ENCODE measurements around the gene BLOC1S4.
"Not testable (repeated sequence)": the region's sequence is repeated elsewhere in the genome, so short reads cannot be mapped to it uniquely, and the experiment has no call there.

The BLOC1S4 gene

DNA sequence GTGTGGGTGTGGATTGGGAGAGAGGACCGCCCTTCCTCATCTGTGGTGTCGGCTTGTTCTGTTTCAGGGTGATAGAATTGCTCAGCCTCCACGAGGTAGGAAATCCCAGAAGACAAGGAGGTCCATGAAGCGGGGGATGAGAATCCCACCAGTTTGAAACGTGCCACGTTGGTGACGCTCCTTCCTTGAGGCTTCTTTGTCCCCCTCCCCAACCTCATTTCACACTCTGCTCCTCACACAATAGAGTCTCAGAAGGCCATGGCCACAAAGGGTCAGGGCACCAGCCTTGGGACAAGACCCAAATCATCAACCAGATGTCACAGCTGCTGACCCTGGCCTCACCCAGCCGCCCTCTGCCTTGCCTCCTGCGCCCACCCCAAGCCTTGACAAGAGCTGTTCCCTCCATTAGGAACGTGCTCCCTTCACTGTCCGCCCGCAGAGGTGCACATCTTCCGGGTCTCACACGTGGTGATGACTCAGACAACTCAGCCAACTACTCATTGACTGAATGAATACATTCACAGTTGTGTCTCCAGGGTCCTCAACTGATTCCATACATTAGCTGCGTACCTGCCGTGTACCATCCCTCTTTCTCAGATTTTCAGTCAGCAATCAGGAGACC, 18.3 kb downstream of the BLOC1S4 start:
- no peak for DNase-seq (ENCODE audit: low read depth in 4 of 4, low spot score in 1 of 4)

DNA sequence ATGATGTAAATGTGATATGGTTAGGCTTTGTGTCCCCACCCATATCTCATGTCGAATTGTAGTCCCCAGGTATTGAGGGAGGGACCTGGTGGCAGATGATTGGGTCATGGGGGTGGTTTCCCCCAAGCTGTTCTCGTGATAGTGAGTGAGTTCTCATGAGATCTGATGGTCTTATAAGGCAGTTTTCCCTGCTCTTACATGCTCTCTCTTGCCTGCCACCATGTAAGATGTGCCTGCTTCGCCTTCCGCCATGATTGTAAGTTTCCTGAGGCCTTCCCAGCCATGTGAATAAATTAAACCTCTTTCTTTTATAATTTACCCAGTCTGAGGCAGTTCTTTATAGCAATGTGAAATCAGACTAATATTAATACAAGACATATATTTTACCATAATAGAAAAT, 23.9 kb downstream of the BLOC1S4 start:
- DNase-seq (ENCODE audit: low read depth in 4 of 4, low spot score in 1 of 4), result no peak

DNA sequence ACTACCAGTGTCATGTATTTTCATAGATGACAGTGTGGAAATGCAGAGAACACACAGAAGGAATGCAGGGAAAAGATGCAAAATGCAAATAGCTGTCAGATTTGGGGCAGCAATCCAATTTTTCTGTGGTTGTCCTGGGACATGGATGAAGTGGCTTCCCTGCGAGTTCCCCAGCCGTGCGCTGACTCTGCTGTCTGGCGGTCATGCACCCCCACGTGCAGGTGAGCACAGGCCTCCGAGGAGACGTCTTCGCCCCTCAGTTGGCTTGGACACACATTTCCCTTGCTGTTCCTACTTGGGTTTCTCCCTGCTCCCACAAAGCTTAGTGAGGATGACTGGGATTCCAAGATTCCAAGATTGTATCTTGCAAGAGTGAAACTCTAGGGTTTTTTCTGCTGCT, 24.4 kb downstream of the BLOC1S4 start:
- DNase-seq (ENCODE audit: low read depth in 4 of 4, low spot score in 1 of 4), result no peak

DNA sequence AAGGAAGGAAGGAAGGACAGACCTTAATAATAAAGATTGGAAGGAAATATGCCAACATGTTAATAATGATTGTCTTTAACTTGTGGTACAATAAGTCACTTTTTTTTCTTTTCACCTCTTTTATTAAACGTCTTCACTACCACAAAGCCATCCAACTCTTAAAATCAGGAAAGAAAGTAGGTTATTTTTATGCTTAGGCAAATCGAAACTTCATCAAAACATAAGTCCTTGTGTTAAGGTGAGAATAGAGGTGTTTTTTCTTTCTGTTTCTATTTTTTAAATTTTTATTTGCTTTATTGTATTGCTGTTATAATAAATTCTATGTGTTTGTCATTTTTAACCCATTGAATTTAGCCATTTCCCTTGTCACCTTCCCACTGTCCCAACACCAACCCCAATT, 26.5 kb downstream of the BLOC1S4 start:
- no peak for DNase-seq (ENCODE audit: low read depth in 4 of 4, low spot score in 1 of 4)

DNA sequence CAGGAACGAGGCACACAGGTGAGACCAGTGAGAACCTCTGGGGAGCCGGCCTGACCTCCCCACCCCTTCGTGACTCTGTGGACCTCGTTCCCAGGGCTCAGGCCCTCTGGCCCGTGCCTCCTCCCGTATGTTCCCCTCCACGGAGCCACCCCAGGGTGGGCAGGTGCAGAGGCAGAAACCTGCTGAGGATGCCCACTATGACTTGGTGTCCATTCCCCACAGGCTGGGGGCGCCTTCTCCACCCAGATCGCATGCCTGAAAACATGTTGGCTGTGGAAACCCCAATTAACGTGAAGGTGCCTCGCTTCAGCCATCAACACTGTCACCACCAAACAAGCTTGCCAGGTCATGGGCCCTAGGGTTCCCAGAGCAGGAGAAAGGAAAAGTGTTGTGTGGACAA, 27.0 kb downstream of the BLOC1S4 start:
- no peak for DNase-seq (ENCODE audit: low read depth in 4 of 4, low spot score in 1 of 4)

DNA sequence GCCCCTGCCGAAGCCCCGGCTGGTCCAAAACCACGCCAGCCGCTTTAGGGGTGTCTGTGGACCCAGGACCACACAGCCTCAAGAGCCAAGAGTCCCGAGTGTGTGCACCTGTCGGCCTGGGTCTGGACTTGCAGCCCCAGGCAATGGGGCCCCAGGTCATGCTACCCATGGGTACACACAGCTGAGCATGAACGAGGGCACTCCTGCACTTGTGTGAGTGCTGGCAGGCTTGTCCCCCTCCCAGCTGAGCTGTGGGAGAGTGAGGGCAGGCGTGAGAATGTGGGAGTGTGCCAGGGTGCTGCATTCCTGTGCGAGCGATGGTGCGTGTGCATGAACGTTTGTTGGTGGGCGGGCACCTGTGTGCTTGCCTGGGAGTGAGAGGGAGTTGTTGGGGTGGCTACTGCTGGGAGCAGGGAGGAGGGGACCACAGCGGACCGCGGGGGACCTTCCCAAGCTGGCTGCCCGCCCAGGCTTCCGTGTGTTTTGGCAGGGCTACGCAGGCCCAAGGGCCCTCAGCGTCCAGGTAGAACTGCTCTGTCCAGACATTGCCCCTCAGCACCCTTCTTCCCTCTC, 30.8 kb downstream of the BLOC1S4 start:
- no peak for DNase-seq (ENCODE audit: low read depth in 4 of 4, low spot score in 1 of 4)

DNA sequence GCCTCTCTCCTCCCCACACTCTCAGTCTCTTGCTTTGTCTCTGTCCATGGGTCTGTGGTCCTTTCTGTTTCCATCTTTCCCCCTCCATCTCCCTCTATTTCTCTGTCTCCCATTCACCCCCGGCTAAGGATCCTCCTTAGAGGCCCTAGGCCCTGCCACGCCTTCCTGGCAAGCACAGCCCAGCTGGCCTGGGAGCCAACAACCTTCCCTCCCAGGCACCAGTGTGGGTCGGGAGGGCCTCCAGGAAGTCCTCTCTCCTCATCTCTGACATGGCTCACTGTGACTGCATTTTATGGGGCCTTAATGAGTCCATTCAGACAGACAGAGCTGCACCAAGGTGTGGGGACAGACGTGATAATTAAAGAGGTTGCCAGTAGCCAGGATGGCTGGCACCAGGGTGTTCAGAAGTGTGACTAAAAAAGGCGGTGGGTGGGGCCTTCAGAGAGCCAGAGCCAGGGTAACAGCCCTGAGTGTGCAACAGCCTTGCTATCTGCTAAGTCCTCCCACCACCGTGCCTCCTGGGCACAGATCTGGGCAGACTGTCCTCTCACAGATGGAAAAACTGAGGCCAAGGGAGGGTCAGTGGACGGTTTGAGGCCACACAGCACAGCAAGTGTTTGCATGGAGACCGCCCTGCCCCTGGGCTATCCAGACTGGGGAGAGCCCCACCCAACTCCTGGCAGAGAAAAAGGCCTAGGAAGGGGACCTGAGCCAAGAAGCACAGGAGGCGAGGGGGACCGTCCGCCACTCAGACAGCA, 31.5 kb downstream of the BLOC1S4 start:
- no peak for DNase-seq (ENCODE audit: low read depth in 4 of 4, low spot score in 1 of 4)

DNA sequence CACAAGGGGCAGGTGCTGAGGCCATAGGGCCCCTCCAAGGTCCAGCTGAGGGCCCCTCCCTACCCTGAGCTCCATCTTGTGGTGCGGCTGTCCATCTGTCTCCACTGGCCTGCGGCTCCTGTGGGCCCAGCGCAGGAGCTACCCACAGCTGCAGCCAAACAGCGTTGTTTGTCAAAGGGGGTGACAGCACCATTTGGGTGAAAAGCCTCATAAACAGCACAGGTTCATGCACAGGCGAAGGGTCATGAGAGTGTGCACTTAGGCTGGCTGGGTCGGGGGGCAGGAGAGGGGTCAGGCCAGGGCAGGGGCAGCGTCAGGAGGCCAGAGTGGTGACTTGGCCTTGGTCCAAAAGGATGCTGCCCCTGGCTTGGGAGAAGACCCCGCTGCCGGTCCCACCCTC, 32.3 kb downstream of the BLOC1S4 start:
- no peak for DNase-seq (ENCODE audit: low read depth in 4 of 4, low spot score in 1 of 4)

DNA sequence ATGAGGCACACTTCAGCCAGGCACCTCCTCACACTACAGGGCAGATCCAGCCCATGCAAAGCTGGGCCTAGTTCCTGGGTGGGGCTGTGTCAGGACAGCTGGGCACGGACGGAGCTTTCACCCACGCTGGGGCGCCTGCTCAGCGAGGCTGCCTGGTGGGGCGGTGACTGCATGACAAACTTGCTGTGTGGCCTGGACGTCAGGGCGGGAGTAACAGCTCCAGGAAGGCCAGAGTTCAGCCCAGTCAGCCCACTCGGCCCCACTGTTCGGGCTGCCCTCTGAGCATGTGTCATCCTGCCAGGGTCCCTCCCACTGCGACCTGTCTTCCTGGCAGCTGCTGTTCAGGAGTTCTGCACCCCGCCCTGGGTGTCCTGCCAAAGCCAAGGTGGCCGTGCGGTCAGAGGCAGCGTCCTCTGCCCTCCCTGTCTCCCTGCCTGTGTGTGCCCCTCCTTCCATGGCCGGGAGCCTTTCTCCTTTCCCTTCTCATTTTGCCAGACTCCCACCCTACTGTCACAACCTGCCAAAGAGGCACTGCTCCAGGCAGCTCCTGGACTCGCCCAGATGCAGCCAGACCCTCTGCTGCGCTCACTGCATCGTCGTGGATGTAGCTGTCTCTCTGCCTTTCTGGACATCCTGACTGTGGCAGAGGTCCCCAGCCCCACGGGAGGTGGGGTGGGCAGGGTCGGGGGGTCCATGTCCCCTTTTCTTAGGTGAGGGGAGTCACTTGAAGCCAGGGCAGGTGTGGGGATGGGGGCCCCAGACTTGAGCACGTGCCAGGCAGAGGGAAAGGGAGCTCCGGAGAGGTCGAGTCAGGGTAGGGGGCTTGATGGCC, 33.6 kb downstream of the BLOC1S4 start:
- no peak for DNase-seq (ENCODE audit: low read depth in 4 of 4, low spot score in 1 of 4)

DNA sequence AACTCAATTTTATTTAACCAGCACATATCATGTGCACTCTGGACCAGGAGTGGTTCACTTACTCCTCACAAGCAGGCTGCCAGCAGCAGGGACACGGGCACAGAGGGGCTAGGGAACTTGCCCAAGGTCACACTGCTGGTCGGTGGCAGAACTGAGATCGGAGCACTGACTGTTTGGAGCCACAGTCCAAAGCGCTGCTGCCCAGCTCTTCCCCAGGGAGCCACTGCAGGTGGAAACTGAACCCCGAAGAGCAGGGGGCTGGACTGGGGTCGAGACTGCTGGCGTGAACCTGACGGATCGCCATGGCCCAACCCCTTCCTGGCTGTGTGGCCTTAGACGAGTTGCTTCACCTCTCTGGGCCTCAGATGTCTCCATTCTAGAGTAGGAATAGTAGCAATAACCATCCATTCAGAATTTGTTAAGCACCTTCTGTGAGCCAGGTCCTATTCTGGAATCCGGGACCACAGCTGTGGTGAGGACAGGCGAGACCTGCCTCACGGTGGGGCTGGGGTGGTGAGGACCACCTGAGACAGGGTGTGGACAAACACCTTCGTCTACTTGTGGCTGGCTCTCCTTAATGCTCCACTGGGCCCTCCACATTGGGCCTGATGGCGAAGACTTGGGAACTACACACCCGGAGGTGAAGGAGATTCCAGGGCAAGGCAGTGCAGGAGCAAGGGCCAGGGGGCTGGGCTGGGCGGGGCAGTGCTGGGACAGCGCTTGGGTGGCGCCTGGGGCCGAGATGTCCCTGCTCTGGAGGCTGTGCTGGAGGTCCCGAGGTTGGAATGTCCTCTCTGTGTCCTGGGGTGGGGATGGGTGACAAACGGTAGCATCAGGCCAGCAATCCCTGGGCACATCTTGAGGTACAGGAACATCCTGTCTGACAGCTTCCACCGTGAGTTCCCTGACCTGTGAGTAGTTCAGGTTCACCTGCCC, 34.6 kb downstream of the BLOC1S4 start:
- no peak for DNase-seq (ENCODE audit: low read depth in 4 of 4, low spot score in 1 of 4)

DNA sequence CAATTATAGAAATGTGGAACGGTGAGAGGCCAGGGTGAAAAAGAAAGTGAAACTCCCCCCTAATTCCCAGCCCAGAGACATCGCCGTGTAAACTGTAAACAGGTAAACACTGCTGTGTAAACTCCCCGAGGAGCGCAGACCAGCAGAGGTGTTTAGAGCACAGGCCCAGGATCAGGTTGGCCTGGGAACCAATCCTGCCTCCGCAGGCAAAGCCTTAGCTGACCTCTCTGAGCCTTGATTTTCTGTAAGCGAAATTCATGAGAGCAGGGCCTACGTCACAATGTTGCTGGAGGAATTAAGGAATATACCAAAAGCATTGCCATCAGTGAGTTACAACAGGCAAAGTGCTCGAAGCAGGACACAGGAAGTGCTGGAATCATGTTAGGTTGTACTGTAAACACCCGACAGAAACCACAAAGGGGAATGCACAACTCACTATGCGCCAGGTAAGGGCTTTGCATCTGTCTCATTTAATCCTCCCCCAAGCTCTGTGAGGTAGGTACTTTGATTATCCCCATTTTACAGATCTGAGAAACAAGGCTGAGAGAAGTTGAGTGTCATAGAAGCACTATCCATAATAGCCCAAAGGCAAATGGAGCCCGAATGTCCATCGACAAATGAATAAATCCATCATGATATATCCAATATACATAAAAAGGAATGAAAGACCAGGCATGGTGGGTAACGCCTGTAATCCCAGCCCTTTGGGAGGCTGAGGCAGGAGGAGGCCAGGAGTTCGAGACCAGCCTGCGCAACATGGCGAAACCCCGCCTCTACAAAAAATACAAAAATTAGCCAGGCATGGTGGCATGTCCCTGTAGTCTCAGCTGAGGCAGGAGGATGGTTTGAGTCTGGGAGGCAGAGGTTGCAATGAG, 35.9 kb downstream of the BLOC1S4 start:
- no peak for DNase-seq (ENCODE audit: low read depth in 4 of 4, low spot score in 1 of 4)

DNA sequence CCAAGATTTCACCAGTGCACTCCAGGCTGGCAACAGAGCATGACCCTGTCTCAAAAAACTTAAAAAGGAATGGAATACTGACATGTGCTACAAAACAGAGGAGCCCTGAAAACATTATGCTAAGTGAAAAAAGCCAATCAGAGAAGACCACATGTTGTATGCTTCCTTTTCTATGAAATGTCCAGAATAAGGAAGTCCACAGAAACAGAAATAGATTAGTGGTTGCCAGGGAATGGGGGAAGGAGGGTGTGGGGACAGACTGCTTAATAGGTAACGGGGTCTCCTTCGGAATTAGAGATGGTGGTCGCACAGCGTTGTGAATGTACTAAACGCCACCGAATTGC, 36.5 kb downstream of the BLOC1S4 start:
- no peak for DNase-seq (ENCODE audit: low read depth in 4 of 4, low spot score in 1 of 4)

DNA sequence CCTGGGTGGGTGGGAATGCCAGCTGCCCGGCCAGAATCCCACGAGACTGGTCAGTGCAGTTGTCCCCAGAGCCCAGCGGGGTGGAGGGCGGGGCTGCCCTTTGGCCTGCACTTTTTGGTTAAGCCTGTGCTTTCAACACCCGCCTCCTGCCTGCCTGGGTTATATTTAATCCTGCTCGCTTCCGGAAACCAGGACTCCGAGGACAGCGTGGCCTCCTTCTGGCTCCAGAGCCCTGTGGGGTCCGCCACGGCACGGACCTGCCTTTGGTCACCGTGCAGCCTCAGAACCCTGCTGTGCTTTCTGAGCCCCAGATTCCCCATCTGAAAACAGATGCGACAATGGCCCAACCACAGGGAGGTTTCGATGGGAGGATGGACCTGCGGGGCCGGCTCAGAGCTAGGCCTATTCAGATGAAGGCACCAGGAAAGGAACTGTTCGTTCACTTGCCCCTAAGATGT, 37.2 kb downstream of the BLOC1S4 start:
- no peak for DNase-seq (ENCODE audit: low read depth in 4 of 4, low spot score in 1 of 4)

DNA sequence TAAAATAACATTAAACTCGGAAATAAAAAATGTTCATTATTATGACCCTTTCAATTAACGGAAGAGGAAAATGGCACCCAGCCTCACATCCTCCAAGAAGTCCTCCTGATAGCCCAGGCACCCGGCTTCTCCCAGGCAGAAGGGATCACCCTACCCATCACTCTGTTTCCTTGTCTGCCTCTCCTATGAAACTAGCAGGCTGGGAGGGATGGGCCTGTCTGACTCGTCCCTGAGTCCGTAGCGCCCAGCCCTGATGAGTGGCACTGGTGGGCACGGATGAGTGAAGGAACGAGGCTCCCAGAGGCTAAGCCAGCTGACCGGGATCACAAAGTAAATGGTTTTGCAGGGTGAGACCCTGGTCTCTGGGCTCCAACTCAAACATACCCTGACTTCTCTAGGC, 37.9 kb downstream of the BLOC1S4 start:
- no peak for DNase-seq (ENCODE audit: low read depth in 4 of 4, low spot score in 1 of 4)

DNA sequence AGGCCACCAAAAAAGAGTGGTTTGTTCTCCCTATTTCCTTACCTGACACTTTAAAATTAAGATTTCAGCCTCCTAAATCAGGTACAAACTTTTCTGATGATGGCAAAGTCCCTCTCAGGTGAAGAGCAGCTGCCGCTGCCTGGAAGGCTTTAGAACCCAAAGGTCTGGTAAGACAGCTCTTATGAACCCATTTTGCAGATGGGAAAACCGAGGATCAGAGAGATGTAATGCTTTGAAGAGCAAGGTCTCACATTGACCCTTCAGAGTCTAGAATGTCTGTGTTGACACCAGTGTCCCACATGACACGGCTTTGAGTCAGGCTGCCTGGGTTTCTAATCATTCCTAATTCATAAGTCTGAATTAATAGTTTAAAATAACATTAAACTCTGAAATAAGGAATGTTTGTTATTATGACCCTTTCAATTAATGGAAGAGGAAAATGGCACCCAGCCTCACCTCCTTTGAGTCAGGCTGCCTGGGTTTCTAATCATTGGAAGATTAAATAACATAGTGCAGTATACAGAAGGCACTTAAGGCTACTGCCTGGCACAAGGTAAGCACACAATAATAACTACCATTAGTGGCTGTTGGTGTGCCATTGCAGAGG, 38.6 kb downstream of the BLOC1S4 start:
- DNase-seq (ENCODE audit: low read depth in 4 of 4, low spot score in 1 of 4), result no peak

DNA sequence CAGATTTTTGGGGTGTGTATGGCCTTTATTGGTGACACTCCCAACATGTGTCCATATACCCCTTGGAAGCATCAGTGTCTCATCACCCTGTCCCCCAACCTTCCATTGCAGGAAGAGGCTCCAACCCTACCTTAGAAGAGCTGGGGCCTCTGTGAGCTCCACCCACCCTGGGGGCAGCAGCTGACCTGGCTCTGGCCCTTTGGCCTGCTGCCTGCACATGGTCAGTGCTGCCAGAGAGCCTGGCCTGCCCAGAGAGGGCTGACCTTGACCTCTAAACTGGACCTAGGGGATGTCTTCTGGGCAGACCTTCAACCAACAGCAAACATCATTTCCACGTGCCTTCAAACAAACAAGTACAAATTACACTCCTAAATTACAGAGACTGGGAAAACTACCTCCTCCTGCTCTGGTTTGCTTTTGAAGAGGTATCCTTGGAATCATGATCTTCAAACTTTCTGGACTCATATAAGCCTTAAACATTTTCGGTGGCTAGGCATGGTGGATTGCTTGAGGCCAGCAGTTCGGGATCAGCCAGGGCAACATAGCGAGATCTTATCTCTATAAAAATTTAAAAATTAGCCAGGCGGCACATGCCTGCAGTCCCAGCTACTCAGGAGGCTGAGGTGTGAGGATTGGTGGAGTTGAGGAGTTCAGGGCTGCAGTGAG, 39.2 kb downstream of the BLOC1S4 start:
- DNase-seq (ENCODE audit: low read depth in 4 of 4, low spot score in 1 of 4), result no peak

DNA sequence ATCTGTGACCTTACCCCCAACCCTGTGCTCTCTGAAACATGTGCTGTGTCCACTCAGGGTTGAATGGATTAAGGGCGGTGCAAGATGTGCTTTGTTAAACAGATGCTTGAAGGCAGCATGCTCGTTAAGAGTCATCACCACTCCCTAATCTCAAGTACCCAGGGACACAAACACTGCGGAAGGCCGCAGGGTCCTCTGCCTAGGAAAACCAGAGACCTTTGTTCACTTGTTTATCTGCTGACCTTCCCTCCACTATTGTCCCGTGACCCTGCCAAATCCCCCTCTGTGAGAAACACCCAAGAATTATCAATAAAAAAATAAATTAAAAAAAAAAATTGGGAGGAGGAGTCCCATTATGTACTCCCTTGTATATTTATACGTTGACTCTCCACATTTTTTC, 40.4 kb downstream of the BLOC1S4 start:
- not testable (repeated sequence) for DNase-seq (ENCODE audit: low read depth in 4 of 4, low spot score in 1 of 4)

DNA sequence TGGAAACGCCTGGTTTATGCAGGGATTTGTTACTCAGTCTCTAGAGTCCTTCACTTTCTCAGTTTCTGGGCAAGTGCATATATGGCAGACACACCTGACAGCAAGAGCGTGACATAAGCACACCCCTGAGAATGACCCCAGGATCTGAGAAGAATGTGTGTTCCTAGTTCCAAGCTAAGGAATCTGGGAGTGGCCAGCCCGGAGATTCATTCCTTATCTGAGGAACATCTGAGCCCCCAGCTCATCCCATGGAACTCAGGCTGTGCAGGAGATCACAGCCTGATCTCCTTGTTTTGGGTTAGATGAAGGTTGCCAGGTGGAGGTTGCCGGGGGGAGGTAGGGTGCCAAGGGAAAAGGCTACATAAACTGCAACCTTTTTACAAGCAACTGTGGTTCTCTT, 42.8 kb downstream of the BLOC1S4 start:
- no peak for DNase-seq (ENCODE audit: low read depth in 4 of 4, low spot score in 1 of 4)

DNA sequence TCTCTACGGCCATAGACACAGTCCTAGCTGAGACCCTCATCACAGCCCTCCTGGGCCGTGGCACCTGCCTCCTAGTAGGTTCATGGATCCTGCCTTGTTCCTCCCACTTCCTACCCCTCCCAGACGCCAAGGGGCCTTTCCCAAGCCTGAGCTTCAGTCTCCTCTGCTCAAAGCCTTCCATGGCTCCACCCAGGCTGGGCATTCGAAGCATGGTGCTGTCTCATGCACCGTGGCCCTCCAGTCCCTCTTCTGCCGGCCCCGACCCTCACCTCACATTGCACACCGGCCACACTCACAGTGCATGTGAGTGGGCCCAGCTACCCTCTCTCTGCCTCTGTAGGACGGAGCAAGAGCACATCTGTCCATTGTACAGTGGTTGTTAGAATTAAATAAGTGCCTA, 44.9 kb downstream of the BLOC1S4 start:
- no peak for DNase-seq (ENCODE audit: low read depth in 4 of 4, low spot score in 1 of 4)
